ENCODE measurements around the gene HELQ.
"Not testable (repeated sequence)": the region's sequence is repeated elsewhere in the genome, so short reads cannot be mapped to it uniquely, and the experiment has no call there.

The HELQ gene

DNA sequence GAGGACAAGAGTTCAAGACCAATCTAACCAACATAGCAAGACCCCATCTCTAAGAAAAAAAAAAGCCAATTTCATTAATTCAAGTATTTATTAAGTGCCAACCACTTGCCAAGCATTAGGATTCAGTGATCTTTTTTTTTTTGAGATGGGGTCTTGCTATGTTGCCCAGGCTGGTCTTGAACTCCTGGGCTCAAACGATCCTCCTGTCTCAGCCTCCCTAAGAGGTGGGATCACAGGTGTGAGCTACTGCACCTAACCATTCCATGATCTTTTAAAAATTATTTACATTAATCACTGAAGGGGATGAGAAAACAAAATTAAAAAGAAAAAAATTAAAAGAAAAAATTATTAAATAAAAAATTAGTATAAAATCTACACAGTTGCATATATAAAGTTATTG is 24.4 kb downstream of the HELQ start:
- no peak for DNase-seq

DNA sequence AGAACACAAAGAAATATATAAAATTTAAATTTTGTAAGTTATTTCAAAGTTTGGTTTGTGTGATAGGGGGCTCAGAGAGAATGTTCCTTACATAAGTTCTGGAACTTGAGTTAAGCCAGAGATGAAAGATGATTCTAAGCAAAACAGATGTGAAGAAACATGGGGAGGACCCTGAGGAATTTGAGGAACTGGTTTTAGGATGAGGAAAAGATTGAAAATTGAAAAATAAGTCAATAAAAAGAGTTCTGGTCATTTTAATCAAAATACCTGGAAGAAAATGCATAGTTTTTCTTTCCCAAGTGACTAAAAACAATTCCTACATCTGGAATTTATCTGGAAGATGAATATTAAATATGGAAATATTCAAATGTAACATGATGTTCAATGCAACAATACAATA is 37.4 kb downstream of the HELQ start:
- DNase-seq: no peak

DNA sequence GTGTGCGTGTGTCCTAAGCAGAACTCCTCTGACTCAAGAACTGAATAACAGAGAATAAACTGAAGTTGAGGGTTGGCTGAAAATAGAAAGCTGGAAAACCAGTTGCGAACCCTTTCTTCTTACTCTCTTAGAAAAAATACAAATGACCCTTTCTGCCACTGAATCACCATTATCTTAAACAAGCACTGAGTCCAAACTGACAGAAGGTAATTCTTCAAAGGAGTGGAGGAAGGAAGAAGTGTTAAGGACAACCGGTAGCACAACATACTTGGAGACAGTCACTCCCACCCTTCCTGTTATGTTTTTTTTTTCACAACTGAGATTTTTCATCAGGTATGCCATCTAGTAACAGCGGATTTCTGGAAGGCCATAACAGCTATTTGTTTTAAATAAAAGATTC is 38.1 kb downstream of the HELQ start:
- no peak for DNase-seq

DNA sequence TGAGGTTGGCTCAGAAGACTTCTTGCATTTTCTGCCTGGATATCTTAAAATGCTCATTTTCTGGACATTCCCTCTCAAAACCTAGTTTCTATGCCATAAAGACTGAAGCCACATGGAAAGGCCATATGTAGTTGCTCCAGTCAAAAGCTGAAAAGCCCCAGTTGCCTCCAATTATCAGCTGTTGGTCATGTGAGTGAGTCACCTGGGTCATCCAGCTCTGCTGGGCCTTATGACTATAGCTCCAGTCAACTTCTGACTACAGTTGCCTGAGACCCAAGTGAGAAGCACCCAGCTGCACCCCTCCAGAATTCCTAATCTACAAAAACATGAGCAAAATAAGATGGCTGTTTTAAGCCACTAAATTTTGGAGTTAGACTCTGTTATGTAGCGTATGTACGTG is 41.9 kb downstream of the HELQ start:
- no peak for DNase-seq

GRCh38 chr4:83408908-83409307 is 46.7 kb downstream of the HELQ start:
- no peak for DNase-seq

DNA sequence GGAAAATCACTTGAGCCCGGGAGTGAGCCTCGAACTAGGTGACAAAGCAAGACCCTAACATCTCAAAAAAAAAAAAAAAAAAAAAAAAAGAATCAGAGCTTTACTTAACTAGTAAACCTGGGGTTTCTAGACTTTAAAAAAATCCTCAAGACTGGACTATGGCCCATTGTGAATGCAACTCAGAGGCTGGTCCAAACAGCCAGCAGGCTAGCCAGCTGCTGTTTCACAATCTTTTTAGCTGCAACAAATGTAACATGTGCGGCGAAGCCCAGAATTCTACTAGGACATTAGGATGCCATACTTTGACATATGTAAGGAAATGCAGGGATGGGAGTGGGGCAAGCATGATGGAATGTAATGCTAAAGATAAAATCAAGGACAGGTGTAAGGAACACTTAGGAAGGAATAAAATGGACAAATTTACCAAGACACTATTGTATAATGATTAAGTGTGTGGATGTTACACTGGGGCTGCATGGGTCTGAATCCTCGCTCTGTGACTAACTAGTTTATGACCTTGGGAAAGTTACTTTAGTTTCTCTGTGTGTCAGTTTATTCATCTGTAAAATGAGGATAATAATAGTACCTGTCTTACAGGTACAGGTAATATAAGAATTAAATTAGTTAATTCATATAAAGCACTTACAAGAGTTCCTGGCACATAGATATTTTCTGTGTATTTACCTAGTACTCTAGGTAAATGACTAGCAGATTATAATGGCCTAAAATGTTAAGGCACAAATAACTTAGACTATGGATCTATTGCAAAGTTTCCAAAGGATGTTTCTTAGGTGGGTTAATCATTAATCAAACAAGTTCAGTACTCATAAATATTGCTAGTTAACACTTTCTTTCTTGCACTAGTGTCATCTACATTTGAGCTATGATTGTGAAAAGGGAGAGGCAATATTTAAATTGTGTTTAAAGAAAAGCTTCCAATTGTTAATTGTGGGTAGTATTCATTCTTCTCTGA is 49.5 kb downstream of the HELQ start:
- no peak for DNase-seq

DNA sequence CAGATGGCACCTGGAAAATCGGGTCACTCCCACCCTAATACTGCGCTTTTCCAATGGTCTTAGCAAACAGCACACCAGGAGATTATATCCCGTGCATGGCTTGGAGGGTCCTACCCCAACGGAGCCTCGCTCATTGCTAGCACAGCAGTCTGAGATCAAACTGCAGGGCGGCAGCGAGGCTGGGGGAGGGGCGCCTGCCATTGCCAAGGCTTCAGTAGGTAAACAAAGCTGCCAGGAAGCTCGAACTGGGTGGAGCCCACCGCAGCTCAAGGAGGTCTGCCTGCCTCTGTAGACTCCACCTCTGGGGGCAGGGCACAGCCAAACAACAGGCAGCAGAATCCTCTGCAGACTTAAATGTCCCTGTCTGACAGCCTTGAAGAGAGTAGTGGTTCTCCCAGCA is 57.5 kb downstream of the HELQ start:
- DNase-seq: not testable (repeated sequence)

GRCh38 chr4:83393908-83394307 is 61.7 kb downstream of the HELQ start:
- DNase-seq: no peak

DNA sequence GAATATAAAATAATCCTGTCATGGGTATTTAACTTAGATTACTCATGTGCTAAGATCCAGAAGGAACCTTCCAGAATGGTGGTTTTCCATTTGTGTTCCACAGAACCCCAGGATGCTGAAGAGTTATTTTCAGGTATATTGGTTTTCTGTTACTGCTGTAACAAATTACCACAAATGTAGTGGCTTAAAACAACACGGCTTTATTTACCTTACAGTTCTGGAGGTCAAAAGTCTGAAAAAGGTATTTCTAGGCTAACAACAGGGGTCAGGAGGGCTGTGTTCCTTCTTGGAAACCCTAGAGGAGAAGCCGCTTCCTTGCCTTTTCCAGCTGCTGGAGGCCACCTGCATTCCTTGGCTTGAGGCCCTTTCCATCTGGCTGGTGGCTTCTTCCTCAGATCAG is 63.1 kb downstream of the HELQ start:
- DNase-seq: no peak

GRCh38 chr4:83390944-83391343 is 64.7 kb downstream of the HELQ start:
- DNase-seq: no peak

- DNase-seq: no peak
Observed at GRCh38 chr4:83389756-83390505, 65.7 kb downstream of the HELQ start.

DNA sequence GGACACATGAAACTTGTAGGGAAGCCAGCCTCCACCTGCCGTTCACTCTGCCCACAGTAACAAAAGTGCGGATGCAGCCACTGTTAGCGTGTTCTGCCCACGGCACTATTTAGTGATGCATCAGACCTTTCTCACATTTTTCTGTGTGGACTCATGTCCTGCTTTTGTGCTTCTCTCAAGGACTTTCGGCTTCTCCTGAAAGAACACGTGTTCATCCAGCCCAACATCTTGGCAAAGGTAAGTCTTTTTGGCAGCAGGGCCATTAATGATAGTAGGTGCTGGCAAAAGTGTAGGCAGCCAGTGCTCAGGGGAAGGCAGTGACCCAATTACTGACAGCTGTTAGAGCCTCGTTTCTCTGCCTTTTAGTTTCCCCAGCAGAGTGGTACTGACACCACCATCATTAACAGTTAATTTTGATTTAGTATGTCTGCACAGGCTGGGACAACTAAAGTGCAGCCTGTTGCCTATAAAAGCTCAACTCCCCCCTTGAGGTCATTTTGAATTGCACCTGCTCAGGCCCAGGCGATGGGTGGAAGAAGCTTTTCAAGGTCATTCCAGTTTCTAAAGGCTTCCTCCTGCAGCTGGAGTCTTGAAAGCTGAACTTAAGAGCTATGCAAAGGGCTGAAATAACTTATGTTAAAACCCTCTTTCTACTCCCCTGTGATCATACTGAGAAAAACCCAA is 66.4 kb downstream of the HELQ start:
- DNase-seq: no peak

DNA sequence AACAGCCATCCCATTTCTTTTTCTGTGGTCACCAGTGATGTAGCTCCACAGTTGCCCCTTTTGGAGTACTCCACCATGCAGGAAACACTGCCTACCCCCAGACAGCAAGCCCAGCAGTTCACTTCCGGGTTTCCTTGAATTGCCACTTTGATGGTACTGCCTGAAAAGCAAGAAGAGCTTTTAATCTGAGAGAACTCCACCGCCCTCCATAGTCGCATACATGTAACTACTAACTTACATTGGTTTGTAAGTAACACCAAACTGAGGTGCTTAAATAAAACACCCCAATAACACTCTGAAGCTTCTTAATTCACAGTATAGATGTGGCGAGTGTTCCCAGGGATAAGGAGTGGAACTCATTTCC is 67.3 kb downstream of the HELQ start:
- peak in 1 of 2 donors; percentile 10 for DNase-seq

- DNase-seq: no peak
Observed at GRCh38 chr4:83387476-83388312, 67.9 kb downstream of the HELQ start.

DNA sequence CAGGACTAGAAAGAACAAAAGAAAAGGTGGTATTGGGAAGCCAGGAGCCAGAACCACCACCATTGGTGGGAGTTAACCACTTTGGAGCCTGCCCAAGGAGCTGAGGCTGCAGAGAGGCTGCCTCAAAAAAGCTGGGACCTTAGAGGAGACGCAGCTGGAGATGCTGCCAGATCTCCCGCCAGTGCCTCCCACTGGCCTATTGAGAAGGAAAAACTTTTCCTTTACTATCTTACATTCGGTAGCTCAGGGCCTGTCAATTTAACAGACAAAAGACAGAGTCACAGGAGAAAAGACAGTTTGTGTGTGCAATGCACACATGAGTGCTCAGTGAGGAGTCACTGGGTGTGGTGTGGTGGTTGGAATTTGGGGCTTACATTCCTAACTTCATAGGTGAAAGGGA is 68.6 kb downstream of the HELQ start:
- no peak for DNase-seq

- no peak for DNase-seq
Observed at GRCh38 chr4:83382850-83383249, 72.8 kb downstream of the HELQ start.

- DNase-seq: no peak
Observed at GRCh38 chr4:83381173-83381572, 74.5 kb downstream of the HELQ start.

DNA sequence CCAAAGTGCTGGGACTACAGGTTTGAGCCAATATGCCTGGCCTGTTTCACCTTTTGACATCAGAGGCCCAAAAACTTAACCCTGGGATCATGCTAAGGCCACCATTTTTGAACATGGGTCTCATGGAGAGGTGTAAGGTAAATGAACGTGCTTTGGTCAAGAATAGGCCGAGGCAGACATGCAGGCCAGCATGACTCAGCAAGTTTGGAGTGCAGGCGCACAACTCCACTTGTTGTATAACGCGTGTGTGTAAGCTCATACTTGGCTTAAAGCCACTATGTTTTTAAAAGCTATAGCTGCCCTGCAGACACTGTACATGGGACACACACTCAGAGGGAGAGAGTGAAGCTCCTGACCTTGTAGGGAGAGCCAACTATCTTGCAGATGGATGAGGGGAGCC is 77.2 kb downstream of the HELQ start:
- DNase-seq: no peak

DNA sequence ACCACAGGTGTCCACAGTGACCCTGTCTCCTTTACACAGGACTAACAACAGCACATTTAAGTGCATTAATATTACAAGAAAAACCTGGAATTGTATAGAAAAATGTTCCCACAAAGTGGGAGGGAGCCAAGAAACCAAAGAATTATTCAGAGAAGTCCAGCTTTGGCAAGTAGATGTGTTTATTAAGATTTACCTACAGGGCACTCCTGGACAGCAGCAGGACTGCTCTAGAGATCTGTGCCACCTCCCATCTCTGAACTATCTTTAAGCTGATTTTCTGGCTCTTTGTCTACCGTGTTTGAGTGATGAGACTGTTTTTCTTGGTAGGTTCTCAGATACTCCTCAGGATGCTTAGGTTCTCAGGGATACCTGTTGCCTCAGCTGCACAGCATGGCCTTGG is 82.7 kb downstream of the HELQ start:
- no peak for DNase-seq

DNA sequence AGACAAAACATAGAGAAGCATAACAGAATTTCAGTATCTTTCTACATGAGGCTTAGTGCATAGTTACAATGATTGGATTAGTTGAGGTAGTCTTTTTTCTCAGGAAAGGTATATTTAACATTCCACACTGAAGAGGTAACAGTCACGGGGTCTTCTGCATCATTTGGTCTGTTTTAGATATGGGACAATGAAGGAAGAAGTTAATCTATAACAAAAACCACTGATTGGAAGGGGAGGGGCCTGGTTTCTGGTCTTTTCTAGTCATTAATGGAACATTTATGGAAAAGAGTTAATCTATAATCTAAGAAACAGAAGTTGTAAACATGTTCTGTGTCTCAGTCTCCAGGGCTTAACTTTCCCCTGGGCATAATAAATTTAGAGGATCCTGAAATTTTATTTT is 83.7 kb downstream of the HELQ start:
- DNase-seq: no peak

DNA sequence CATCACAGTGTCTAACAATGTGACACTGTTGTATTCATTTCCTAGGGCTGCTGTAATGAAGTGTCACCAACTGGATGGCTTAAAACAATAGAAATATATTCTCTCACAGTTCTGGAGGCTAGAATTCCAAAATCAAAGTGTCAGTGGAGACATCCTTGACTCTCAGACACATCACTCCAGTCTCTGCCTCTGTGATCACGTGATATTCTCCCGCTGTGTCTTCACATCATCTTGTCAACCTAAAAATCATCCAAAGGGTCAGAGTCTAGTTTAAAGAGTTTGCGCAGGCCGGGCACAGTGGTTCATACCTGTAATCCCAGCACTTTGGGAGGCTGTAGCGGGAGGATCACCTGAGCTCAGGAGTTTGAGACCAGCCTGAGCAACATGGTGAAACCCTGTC is 84.4 kb downstream of the HELQ start:
- DNase-seq: no peak

- no peak for DNase-seq
Observed at GRCh38 chr4:83370640-83370906, 85.0 kb downstream of the HELQ start.

Data from activated CD4-positive, alpha-beta T cell treated with anti-CD3 and anti-CD28 coated beads for 4 hours (primary cell).